GM23248 (cell line): ENCODE measurements around the gene CHI3L2. TPM values are rescaled to one million over a fixed set of nuclear protein-coding genes. Genes with fewer than 3 reads are reported as not detected.

Source experiments
- DNase-seq: peaks from one replicate; pipeline ENCODE4 v3.0.0-alpha.2; 2015
- H2AFZ ChIP-seq: fragments of 200-600 bp; sonication (generic); 2 replicates; pipeline ENCODE4 v1.6.1; 2016; ENCODE audit warnings: antibody characterized with exemption
- H3F3A ChIP-seq: fragments of 200-600 bp; sonication (generic); 2 replicates; pipeline ENCODE4 v1.6.1; 2016; ENCODE audit warnings: mild to moderate bottlenecking, antibody characterized with exemption, mixed run types; ENCODE audit not compliant: insufficient read depth
- H3K27ac ChIP-seq: fragments of 200-600 bp; sonication (generic); 2 replicates; pipeline ENCODE4 v1.5.1; 2016; ENCODE audit warnings: mild to moderate bottlenecking
- H3K27me3 ChIP-seq: fragments of 200-600 bp; sonication (generic); replicated peaks from 2 replicates; pipeline ENCODE4 v1.6.1; 2016; ENCODE audit warnings: mild to moderate bottlenecking; ENCODE audit not compliant: insufficient read depth
- H3K36me3 ChIP-seq: fragments of 200-600 bp; sonication (generic); 2 replicates; pipeline ENCODE4 v1.6.1; 2016; ENCODE audit warnings: low read depth, mild to moderate bottlenecking
- H3K4me1 ChIP-seq: fragments of 200-600 bp; sonication (generic); 2 replicates; pipeline ENCODE4 v1.6.1; 2016; ENCODE audit warnings: mild to moderate bottlenecking; ENCODE audit not compliant: insufficient read depth
- H3K4me2 ChIP-seq: fragments of 200-600 bp; sonication (generic); one replicate; pipeline ENCODE4 v1.6.1; 2016; ENCODE audit warnings: mild to moderate bottlenecking; ENCODE audit not compliant: unreplicated experiment
- H3K4me3 ChIP-seq: fragments of 200-600 bp; sonication (generic); 2 replicates; pipeline ENCODE4 v1.5.1; 2016; ENCODE audit warnings: mild to moderate bottlenecking
- H3K79me2 ChIP-seq: fragments of 200-600 bp; sonication (generic); 2 replicates; pipeline ENCODE4 v1.6.1; 2016; ENCODE audit warnings: mild to moderate bottlenecking; ENCODE audit not compliant: insufficient read depth
- H3K9ac ChIP-seq: fragments of 200-600 bp; sonication (generic); 2 replicates; pipeline ENCODE4 v1.6.1; 2016; ENCODE audit warnings: mild to moderate bottlenecking
- H3K9me2 ChIP-seq: fragments of 200-600 bp; sonication (generic); 2 replicates; pipeline ENCODE4 v1.6.1; 2016; ENCODE audit warnings: mixed run types, mild to moderate bottlenecking, moderate library complexity; ENCODE audit not compliant: insufficient read depth
- H3K9me3 ChIP-seq: fragments of 200-600 bp; sonication (generic); one replicate; pipeline ENCODE4 v1.6.1; 2017; ENCODE audit warnings: low read depth
- H4K20me1 ChIP-seq: fragments of 200-600 bp; sonication (generic); 2 replicates; pipeline ENCODE4 v1.6.0; 2016; ENCODE audit not compliant: insufficient read depth
- EZH2 ChIP-seq: fragments of 200-600 bp; sonication (generic); IDR thresholded peaks from 2 replicates; pipeline ENCODE4 v1.6.1; 2018; ENCODE audit warnings: antibody characterized with exemption, mild to moderate bottlenecking; ENCODE audit not compliant: insufficient read depth, poor library complexity, severe bottlenecking
- EZH2phosphoT487 ChIP-seq: fragments of 200-600 bp; sonication (generic); IDR thresholded peaks from 2 replicates; pipeline ENCODE4 v1.6.1; 2018; ENCODE audit warnings: antibody characterized with exemption, moderate library complexity, mild to moderate bottlenecking, low read depth; ENCODE audit not compliant: insufficient read depth
- WGBS, 2 experiments: methylation state at CpG; one replicate each; pipeline ENCODE4 v1.1.6; 2015 to 2017; ENCODE audit warnings: low lambda C conversion rate in 2 of 2, low coverage in 1 of 2; ENCODE audit errors: missing lambda C conversion rate in 2 of 2; 5-methylcytosine and 5-hydroxymethylcytosine counted together
- in situ Hi-C: fragments of 300-500 bp; cut with MboI; formaldehyde crosslinking; loops from 2 replicates; pipeline ENCODE4 v1.15.0; 2020
- polyA plus RNA-seq: library from polyadenylated mRNA; unstranded; fragments of >200 nt; fragmentation: Nextera tagmentation; extraction: Ambion mirVana; gene quantifications from 2 replicates; pipeline ENCODE4 v1.2.1, GENCODE V29; 2016
- total RNA-seq: library from RNA; depleted of rRNA; stranded (reverse); fragments of >200 nt; shearing (Covaris generic); gene quantifications from 2 replicates; pipeline ENCODE4 v1.2.3, GENCODE V29; 2014; rRNA removed

Gene CHI3L2, protein sequence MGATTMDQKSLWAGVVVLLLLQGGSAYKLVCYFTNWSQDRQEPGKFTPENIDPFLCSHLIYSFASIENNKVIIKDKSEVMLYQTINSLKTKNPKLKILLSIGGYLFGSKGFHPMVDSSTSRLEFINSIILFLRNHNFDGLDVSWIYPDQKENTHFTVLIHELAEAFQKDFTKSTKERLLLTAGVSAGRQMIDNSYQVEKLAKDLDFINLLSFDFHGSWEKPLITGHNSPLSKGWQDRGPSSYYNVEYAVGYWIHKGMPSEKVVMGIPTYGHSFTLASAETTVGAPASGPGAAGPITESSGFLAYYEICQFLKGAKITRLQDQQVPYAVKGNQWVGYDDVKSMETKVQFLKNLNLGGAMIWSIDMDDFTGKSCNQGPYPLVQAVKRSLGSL
- not detected in 2 replicates for total RNA-seq
- polyA plus RNA-seq: 0.43 and 0.55 TPM in 2 replicates

DNA sequence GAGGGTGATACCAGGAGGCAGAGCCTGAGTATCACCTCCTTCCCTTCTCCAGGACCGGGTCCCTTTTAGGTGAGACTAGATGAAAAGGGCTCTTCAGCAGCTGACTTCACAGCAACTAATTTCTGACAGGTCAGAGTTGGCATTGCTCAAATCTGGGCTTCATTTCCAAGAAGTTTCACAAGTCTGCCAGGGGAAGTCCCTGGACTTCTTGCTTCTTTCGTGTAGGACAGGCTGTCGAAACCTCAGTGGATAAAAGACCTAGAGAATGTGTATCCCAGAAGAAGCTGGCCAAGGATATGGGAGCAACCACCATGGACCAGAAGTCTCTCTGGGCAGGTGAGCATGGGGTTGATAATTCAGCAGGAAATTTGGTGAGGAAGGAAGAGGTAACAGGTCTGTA is at the start of gene CHI3L2:
Gene CHI3L2 (plus strand): TSS at position 280 of the 400 bp plus-strand sequence. CDS start 17 bp downstream, at position 297.
- Histone ChIP-seq H4K20me1 (no peaks in the 10 kb centered on the region), H3K9ac (peak within 1 kb of the TSS; percentile 26), H3K9me3 (no peaks in the 10 kb centered on the region), H3K79me2 (no peaks in the 10 kb centered on the region), H3K4me1 (peaks cover 21% of the 10 kb centered on the region), H3K27me3 (no peaks in the 10 kb centered on the region), H3K36me3 (no peaks in the 10 kb centered on the region), H3K27ac (peak within 1 kb of the TSS; percentile 63), H2AFZ (0 out of 2 replicates have a peak within 1 kb of the TSS, but pooled peaks have one; percentile 39), H3K4me2 (peak within 1 kb of the TSS; percentile 64), H3F3A (peaks cover 13% of the 10 kb centered on the region; the same call in 1 of the 2 replicates), H3K9me2 (no peaks in the 10 kb centered on the region), H3K4me3 (no peak within 1 kb of the TSS; the same call in 1 of the 2 replicates)
- peak; percentile 58 for DNase-seq
- in situ Hi-C loops: loop anchor here (5.0 kb wide), 1 partner anchor 165 kb away; no protein-coding TSS in a partner anchor
- TF ChIP-seq EZH2phosphoT487 (no peak), EZH2 (no peak)
- WGBS, 2 experiments: 48 to 58% methylated on average over 3 of the region's 3 CpGs

DNA sequence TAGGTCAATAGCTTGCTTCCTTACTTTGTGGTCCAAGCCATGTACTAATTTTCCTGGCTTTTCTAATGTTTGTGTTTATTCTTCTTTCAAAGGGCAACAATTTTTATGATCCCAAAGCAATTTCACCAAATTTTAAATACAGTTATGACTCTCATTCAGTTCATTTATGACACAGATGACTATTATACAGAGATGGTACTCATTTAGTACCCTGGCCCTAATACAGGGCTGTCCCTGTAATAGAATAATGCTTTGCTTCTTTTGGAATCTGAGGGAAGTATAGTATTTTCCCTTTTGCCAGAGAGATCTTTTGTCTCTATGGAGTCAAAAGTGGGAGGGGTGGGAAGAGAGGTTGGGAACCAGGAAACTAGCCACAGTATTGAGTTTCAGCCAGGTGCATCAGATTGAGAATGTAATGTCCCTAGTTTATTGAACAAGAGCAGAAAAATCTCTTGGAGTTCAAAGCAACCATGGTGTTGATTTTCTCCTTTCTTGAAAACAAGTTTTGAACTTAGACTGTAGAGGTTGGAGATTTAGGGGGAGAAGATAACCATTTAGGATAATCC is 47.5 kb upstream of the CHI3L2 start:
- H3K36me3 ChIP-seq: peaks cover 33% of the 10 kb centered on the region
- H3F3A ChIP-seq: no peaks in the 10 kb centered on the region; the same call in 1 of the 2 replicates
- no peaks in the 10 kb centered on the region for H4K20me1 ChIP-seq
- H3K27me3 ChIP-seq: no peaks in the 10 kb centered on the region
- no peak for TF ChIP-seq EZH2phosphoT487
- TF ChIP-seq EZH2: no peak
- no peak for DNase-seq
- H3K4me1 ChIP-seq: 0 out of 2 replicates have a peak, but pooled peaks cover 4% of the 10 kb centered on the region
- H3K9ac ChIP-seq: no peak overlapping the region
- no peaks in the 10 kb centered on the region for H3K79me2 ChIP-seq
- no peak overlapping the region for H3K27ac ChIP-seq
- H3K9me3 ChIP-seq: no peaks in the 10 kb centered on the region
- no peak overlapping the region for H2AFZ ChIP-seq
- in situ Hi-C loops: no loop called here
- H3K4me3 ChIP-seq: no peak overlapping the region
- no peaks in the 10 kb centered on the region for H3K9me2 ChIP-seq
- H3K4me2 ChIP-seq: no peak overlapping the region

DNA sequence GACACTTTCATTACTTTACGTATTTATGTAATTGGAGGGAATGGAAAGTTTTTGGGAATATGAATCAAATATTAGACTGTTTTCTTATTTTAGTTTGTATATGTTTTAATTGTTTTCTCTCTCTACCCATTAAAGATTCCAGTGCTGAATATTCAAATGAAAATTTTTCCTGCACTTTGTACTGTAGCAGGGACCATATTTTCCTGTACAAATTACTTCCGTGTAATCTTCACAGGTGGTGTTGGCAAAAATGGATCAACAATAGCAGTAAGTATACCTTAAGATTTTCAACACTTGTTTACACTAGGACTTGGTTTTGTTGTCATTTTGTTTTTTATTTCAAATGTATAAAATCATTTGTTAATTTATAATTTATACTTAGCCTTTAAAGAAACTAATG is 45.5 kb upstream of the CHI3L2 start:
- Histone ChIP-seq H3K4me2 (no peak overlapping the region), H3K9me2 (no peaks in the 10 kb centered on the region), H4K20me1 (no peaks in the 10 kb centered on the region), H3K27ac (no peak overlapping the region), H3K79me2 (no peaks in the 10 kb centered on the region), H3K27me3 (no peaks in the 10 kb centered on the region), H3K4me1 (0 out of 2 replicates have a peak, but pooled peaks cover 4% of the 10 kb centered on the region), H3K36me3 (peaks cover 38% of the 10 kb centered on the region), H3F3A (no peaks in the 10 kb centered on the region; the same call in 1 of the 2 replicates), H3K9ac (no peak overlapping the region), H3K9me3 (no peaks in the 10 kb centered on the region), H3K4me3 (no peak overlapping the region), H2AFZ (no peak overlapping the region)
- no peak for TF ChIP-seq EZH2
- TF ChIP-seq EZH2phosphoT487: no peak
- in situ Hi-C loops: no loop called here
- WGBS, 2 experiments: 97 to 100% methylated on average over 2 of the region's 2 CpGs
- no peak for DNase-seq

DNA sequence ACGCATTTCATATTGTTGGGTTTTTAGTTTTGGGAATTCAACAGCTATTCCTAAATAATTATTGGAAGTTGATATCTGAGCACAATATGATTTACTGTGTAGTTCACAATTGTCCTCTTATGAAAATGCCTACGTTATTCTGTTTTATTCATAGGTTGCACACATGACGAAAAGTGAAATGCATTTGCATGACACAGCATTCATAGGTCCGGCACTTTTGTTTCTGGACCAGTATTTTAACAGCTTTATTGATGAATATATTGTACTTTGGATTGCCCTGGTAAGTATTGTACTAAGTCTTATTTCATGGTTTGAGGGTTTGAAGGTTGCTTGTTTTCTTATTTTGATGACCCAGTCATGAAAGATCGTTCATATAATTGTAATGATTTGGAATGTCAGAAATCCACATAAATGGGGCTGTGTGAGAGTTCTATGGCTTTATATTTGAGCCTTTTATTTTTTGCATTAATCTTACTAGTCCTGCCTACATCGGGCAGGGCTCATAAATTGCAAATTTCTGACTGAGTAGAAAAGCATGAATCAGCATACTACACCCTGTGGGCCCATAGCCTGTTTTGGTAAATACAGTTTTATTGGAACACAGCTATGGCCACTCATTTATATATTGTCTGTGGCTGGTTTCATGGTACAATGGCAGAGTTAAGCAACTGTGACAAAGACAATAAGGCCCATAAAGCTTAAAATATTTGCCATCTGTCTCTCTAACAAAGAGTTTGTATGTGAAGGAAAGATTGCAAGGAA is 44.0 kb upstream of the CHI3L2 start:
- H4K20me1 ChIP-seq: no peaks in the 10 kb centered on the region
- no peak overlapping the region for H2AFZ ChIP-seq
- H3K79me2 ChIP-seq: no peaks in the 10 kb centered on the region
- H3K9me2 ChIP-seq: no peaks in the 10 kb centered on the region
- no peaks in the 10 kb centered on the region for H3K9me3 ChIP-seq
- H3K9ac ChIP-seq: no peak overlapping the region
- in situ Hi-C loops: no loop called here
- 0 out of 2 replicates have a peak, but pooled peaks cover 4% of the 10 kb centered on the region for H3K4me1 ChIP-seq
- no peaks in the 10 kb centered on the region for H3K27me3 ChIP-seq
- no peak for DNase-seq
- 96 to 97% methylated on average over 6 of the region's 6 CpGs for WGBS, 2 experiments
- peaks cover 5% of the 10 kb centered on the region; the same call in 1 of the 2 replicates for H3F3A ChIP-seq
- H3K4me2 ChIP-seq: no peak overlapping the region
- no peak overlapping the region for H3K27ac ChIP-seq
- H3K36me3 ChIP-seq: peaks cover 37% of the 10 kb centered on the region
- H3K4me3 ChIP-seq: no peak overlapping the region
- TF ChIP-seq EZH2phosphoT487 (no peak), EZH2 (no peak)
